ENCODE data around the gene SCYL1. TPM values are rescaled to one million over a fixed set of nuclear protein-coding genes. Genes with fewer than 3 reads are reported as not detected.

Gene SCYL1
- polyA plus RNA-seq (ENCODE audit: insufficient read length), result 59.5 TPM
- long read RNA-seq, donor 1, transcript SCYL1-213 (1 exons, 856 nt), result major isoform, 14 of 54 reads
- long read RNA-seq, donor 1, partial matches to known transcripts, result 27 of 54 reads
- long read RNA-seq, donor 1, other reads (novel, unspliced or antisense), result 0 of 54 reads
- long read RNA-seq, donor 2, transcript SCYL1-213 (1 exons, 856 nt), result major isoform, 12 of 79 reads
- long read RNA-seq, donor 2, transcript SCYL1-201 (18 exons, 2,642 nt), result minor isoform, 6 of 79 reads
- long read RNA-seq, donor 2, partial matches to known transcripts, result 59 of 79 reads
- long read RNA-seq, donor 2, other reads (novel, unspliced or antisense), result 0 of 79 reads
- long read RNA-seq, donor 3, transcript SCYL1-213 (1 exons, 856 nt), result major isoform, 17 of 28 reads
- long read RNA-seq, donor 3, partial matches to known transcripts, result 5 of 28 reads
- long read RNA-seq, donor 3, other reads (novel, unspliced or antisense), result 0 of 28 reads
- long read RNA-seq, donor 4, transcript SCYL1-213 (1 exons, 856 nt), result major isoform, 7 of 7 reads
- long read RNA-seq, donor 4, partial matches to known transcripts, result 0 of 7 reads
- long read RNA-seq, donor 4, other reads (novel, unspliced or antisense), result 0 of 7 reads
- long read RNA-seq, donor 5, transcript SCYL1-203 (18 exons, 2,583 nt), result minor isoform, 5 of 70 reads
- long read RNA-seq, donor 5, transcript SCYL1-213 (1 exons, 856 nt), result major isoform, 24 of 70 reads
- long read RNA-seq, donor 5, transcript SCYL1-201 (18 exons, 2,642 nt), result minor isoform, 9 of 70 reads
- long read RNA-seq, donor 5, partial matches to known transcripts, result 31 of 70 reads
- long read RNA-seq, donor 5, other reads (novel, unspliced or antisense), result 0 of 70 reads
- long read RNA-seq, donor 6, transcript SCYL1-213 (1 exons, 856 nt), result major isoform, 19 of 45 reads
- long read RNA-seq, donor 6, partial matches to known transcripts, result 20 of 45 reads
- long read RNA-seq, donor 6, other reads (novel, unspliced or antisense), result 0 of 45 reads
- long read RNA-seq, donor 7, transcript SCYL1-201 (18 exons, 2,642 nt), result minor isoform, 6 of 84 reads
- long read RNA-seq, donor 7, transcript SCYL1-213 (1 exons, 856 nt), result major isoform, 19 of 84 reads
- long read RNA-seq, donor 7, partial matches to known transcripts, result 54 of 84 reads
- long read RNA-seq, donor 7, other reads (novel, unspliced or antisense), result 0 of 84 reads
- long read RNA-seq, donor 8, transcript SCYL1-213 (1 exons, 856 nt), result major isoform, 7 of 9 reads
- long read RNA-seq, donor 8, partial matches to known transcripts, result 0 of 9 reads
- long read RNA-seq, donor 8, other reads (novel, unspliced or antisense), result 0 of 9 reads

- peak; percentile 71 for DNase-seq
These were observed at the start of gene SCYL1 for GRCh38 chr11:65524741-65525545. Gene SCYL1, plus strand, starts transcription at chr11:65525083. Its CDS starts 71 bp downstream, at chr11:65525154.

DNA sequence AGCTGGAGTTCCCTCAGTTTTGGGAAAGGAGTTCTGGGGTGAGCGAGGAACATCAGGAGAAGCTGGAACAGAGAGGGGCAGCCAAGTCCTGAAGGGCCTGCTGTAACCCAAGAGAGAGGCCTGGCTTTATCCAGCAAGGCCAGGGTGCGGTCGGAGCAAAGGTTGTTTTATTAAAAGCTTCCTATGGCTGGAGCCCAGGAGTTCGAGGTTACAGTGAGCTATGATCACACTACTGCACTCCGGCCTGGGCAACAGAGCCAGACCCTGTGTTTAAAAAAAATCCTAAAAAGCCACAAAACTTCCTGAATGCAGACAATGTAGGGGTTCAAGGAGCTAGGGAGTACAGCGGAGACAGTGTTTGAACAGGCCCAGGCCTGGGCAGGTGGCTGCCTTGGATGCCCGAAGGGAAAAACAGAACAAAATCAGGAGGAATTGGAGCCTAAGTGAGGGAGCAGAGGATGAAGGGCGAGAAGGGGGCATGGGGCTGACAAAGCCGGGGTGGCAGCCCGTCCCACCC lies 48.2 kb upstream of the SCYL1 start:
- DNase-seq, result no peak

- peak; percentile 94 for DNase-seq
These were observed 47.5 kb upstream of the SCYL1 start for GRCh38 chr11:65477149-65477965.

DNA sequence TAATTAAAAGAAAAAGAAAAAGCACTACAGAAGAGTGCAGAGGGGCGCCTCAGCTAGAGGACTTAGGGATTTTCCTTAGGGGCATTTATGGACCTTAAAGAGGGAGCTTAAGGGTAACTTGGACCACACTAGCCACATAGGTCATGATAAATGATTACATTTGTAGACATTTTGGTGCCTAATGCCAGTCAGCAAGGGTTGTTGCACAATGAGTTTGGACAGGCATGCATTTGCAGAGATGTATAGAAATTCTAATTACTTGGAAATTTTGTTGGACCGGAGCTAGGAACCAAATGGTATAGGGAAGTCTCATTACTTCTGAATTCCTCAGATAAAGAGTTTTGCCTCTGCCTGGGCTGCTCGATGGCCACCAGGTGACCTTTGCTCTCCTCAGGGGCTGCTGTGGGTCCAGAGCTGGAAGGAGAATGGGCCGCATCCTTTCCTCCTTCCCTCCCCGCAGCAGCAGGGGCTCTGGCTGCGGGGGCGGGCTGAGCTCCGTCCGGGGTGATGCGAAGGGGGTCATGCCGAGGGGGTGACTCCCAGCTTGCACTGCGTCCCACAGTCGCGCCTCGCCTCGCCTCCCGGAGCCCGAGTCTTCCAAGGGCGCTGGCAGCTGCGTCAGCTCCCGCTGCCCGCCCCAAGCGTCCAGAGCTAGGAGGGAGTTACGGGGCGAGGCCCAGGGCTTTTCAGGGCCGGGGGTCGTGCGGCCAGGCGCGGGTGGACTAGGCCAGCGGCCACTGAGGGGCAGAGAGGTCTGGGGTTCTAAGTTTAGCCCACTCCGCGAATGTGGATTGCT lies 46.3 kb upstream of the SCYL1 start:
- DNase-seq, result no peak

GRCh38 chr11:65479184-65480145 lies 45.4 kb upstream of the SCYL1 start:
- DNase-seq, result no peak

GRCh38 chr11:65482306-65482850 lies 42.5 kb upstream of the SCYL1 start:
- DNase-seq, result no peak

DNA sequence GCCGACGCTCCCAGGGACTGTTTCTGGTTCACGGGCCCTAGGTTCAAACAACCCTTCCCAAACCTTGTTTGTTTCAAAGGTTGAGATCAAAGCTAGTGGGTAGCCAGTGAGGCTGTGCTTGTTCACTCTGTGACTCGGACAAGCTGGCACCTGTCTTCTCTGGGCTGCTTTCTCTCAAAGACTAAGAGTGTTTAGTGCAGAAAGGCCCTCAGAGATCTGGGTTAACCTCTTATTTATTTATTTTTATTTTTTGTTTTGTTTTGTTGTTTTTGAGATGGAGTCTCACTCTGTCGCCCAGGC lies 39.0 kb upstream of the SCYL1 start:
- no peak for DNase-seq

GRCh38 chr11:65486570-65487466 lies 38.1 kb upstream of the SCYL1 start:
- no peak for DNase-seq

GRCh38 chr11:65487467-65488272 lies 37.2 kb upstream of the SCYL1 start:
- DNase-seq, result peak; percentile 100

- no peak for DNase-seq
These were observed 36.4 kb upstream of the SCYL1 start for GRCh38 chr11:65488273-65489034.

GRCh38 chr11:65489035-65489705 lies 35.7 kb upstream of the SCYL1 start:
- peak; percentile 73 for DNase-seq

GRCh38 chr11:65489706-65490320 lies 35.1 kb upstream of the SCYL1 start:
- DNase-seq, result no peak

DNA sequence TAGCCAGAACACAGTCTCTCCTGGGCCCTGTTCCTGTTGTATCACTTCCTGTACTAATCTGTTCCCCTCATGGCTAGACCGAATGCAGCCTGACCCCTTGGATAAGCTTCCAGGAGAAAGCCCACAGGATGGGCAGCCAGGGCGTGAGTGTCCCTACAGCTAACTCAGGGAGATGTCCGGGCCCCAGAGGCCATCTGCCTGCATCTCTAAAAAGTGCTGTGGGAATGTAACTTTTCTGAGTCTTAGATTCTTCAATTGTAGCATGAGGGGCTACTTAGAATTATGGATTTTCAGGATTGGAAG lies 33.8 kb upstream of the SCYL1 start:
- DNase-seq, result no peak

Measured in left kidney (tissue), 8 donors.